SW 1271 (cell line): ENCODE measurements around the gene GNB1.

ENCODE experiments used
- DNase-seq, 2 experiments: peaks; one replicate each; lab custom pipeline; 2025; lab: John Stamatoyannopoulos, UW

GNB1 gene

DNA sequence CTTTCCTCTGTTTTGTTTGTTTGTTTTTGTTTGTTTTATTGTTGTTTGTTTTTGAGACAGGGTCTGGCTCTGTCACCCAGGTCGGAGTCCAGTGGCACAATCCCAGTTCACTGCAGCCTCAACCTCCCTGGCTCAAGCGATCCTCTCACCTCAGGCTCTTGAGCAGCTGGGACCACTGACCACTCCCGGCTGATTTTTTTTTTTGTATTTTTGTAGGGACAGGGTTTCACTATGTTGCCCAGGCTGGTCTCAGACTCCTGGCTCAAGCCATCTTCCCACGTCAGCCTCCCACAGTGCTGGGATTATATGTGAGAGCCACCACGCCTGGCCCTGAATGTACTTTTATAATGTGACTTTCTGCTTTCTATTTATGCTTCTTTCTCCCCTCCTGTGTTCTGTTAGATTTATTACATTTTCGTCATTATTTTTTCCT lies 19.2 kb upstream of the GNB1 start:
- DNase-seq: no peak

DNA sequence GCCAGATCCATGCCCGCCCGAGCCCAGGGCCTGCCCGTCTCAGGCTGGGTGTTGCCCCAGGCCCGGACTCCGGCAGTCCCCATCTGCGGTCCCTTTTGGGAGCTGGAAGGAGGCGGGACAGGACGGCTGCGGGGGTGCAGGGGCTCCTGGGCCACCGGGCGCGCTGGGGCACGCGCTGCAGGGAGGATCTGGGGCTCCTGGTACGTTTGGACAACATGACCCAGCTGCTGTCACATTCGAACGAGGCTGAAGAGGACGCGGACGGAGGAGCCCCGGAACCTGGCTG lies 17.6 kb upstream of the GNB1 start:
- DNase-seq: no peak

DNA sequence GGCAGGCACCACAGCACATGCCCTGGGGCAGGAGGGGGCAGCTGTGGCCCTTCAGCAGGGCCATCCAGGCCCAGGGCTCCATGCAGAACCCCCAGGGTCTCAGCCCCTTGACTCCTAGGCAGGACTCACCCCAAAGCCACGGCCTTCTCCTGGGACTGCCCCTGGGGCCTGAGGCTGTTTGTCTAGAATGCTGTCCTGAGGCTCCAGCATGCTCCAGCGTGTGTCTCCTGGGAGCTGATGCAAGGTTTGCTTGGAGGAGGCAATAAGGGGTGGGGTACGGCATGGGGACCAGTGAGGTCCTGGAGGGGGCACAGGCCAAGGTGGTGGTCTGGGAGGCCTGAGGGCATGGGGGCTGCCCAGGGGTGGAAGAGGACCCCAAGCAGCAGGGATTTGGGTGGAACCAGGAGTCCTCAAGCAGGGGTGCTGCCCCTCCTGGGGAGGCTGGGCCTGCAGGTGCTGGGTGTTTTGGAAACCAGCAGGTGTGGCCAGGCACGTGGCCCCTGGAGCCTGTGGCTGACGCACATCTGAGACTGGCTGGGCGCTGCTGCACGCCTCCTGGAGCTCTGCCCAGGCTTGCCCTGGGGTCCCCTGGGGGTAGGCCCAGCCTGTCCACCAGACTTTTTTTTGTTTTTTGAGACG lies 16.3 kb upstream of the GNB1 start:
- no peak for DNase-seq

DNA sequence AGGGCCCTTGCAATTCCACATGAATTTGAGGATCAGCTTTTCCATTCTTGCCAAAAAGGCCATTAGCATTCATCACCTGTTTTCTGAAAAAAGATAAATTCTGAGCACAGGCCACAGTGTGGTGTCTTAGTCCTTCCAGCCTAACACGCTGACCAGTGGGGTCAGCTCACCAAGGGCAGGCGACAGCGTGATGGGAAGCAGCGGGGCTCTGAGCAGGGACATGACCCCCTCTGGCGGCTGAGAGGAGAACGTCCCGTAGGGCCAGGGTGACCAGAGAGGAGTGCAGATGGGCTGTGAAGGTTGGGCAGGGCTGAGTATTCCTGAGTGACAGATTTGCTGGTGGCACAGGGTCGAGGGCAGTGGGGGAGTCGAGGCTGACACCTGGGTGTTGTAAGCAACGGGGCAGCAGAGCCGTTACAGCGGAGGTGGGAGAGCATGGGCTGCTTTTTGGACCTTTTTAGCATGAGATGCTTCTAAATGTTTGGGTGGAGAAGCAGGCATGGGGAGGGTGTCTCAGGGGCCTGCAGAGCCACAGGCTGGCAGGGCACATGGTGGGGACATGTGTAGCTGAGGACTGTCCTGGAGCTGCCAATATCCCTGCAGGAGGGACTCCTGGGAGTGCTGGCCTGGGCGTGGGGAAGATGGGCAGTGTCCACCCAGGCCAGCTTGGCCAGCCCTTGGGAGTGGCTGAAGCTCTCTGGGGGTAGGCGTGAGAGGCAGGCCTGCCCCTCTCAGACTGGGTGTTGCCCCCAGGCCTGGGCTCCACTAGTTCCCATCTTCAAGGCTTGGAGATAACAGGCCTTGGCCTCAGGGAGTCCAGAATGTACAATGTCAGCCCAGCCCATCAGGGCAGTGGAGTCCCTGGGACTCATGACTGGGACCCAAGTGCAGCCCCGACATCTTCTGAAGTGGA lies 15.6 kb upstream of the GNB1 start:
- DNase-seq: peak; percentile 32 to 86

- DNase-seq: no peak
These were observed 12.3 kb upstream of the GNB1 start for GRCh38 chr1:1903224-1903623.

- no peak for DNase-seq
These were observed 10.9 kb upstream of the GNB1 start for GRCh38 chr1:1901641-1902294.

DNA sequence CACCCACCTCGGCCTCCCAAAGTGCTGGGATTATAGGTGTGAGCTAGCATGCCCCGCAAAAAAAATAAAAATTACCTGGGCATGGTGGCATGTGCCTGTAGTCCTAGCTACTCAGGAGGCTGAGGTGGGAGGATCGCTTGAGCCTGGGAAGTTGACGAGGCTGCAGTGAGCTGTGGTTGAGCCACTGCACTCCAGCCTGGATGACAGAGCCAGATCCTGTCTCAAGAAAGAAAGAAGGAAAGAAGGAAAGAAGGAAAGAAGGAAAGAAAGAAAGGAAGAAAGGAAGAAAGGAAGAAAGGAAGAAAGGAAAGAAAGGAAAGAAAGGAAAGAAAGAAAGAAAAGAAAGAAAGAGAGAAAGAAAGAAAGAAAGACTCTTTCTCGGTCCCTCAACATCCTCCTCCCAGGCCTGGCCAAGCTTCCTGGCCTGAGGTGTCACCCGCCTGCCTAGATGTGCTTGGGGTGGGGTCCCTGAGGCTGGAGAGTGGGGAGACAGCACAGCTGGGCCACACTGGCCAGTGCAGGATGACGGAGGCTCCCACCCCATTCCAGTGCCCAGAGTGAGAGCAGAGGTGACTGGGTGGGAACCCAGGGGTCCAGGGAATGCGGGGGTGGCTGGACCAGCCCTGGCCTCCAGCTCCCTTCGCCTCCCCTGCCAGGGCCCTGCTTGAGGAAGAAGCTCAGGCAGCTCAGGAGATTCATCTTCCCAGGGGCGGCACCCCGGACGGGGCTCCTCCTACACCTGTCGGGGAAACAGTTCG lies 10.2 kb upstream of the GNB1 start:
- DNase-seq: no peak

GRCh38 chr1:1899967-1900327 lies 9.1 kb upstream of the GNB1 start:
- DNase-seq: no peak

DNA sequence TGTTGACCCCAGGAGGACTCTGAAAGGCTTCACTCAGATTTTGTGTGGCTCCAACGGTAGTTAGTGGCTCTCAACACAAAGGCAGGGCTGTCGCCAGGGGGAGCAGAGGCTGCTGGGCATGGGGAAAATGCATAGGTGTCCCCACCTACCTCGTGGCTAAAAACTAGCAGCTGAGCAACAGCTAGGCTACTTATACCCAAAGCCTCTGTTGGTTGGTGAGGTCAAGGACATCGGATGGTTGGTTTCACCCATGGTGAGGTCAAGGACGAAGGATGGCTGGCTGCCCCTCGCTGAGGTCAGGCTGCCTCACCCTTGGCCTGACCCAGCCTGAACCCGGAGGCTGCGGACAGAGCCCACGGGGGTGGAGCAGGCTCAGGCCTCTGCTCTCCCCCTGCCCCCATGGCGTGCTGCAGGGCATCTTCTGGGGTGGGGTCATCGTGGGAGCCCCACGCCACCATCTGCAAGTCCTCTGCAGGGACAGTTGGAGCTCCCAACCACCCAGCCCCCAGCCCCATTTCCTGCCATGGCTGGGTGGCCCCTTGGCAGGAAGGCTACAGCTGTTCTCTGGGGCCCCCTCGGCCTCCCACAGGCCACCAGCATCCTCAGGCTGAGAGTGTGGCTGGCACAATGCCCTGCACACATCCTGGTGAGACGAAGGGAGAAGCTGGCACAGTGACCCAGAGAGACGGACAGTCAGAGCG lies 8.5 kb upstream of the GNB1 start:
- no peak for DNase-seq

DNA sequence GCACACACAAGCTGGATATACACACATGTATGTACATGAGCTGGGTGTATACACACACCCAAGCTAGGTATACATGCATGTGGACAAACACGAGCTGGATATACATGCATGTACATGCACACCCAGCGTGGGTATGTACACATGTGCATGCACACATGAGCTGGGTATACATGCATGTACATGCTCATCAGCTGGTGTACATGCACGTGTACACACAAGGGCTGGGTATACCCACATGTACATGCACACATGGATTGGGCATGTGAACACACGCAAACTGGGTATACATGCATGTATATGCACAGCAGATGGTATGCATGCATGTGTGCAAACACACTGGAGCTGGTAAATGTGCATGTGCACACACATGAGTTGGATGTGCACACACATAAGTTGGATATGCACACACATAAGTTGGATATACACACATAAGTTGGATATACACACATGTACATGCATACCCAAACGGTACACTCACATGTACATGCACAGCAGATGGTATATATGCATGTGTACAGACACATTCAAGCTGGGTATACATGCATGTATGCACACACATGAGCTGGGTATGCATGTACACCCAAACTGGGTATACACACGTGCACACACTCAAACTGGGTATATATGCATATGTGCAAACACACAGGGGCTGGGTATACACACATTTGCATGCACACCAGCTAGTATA lies 7.5 kb upstream of the GNB1 start:
- no peak for DNase-seq

- DNase-seq: no peak
These were observed 4.8 kb upstream of the GNB1 start for GRCh38 chr1:1895456-1896336.

DNA sequence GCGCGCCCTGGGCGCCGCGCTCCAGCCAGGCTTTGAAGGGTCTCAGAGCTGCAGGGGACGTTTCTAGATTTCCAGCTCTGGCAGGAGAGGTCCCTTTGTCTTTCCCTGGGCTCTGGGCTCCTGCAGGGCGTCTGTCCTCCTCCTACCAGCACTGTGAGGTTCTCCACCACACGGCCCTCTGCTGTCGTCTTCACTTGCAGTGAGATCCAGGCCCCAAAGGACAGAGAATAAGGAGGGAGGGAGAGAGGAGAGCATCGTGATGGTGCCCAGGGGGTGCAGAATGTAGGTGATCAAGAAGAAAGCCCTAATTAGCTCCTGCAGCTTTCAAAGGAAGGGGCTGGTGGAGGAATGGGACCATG lies 4.2 kb upstream of the GNB1 start:
- DNase-seq: no peak

- no peak for DNase-seq
These were observed 3.6 kb upstream of the GNB1 start for GRCh38 chr1:1894354-1895059.

GRCh38 chr1:1893997-1894353 lies 3.1 kb upstream of the GNB1 start:
- no peak for DNase-seq

DNA sequence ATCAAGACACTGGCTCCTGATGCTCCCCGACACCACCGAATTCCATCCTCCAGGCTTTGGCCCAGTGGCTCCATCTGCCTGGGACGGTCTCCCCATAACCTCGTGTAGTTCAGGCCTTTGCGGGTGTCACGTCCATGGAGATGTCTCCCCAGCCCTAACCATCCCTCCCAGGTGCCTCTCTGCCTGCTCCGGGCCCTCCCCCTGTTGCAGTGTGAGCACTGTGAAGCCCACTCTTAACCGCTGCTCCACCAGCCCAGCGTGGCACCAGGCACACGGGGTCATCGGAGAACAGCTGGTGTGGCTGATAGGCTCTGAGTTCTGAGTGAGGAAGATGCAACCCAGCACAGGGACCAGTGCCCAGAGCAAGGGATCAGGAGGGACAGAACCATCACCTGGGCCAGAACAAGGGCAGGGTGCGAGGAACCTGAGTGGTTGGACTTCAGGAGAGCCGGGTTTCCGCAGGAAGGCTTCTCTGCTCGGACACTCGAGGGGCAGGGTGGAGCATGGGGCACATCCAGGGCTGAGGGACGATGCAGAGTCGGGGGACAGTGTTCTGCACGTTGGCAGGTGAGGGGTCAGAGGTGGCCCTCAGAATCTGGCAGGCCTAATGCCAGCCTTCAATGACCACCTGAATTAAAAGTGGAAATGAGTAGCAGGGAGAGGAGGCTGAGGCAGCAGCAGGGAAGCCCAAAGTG lies 2.6 kb upstream of the GNB1 start:
- DNase-seq: no peak

DNA sequence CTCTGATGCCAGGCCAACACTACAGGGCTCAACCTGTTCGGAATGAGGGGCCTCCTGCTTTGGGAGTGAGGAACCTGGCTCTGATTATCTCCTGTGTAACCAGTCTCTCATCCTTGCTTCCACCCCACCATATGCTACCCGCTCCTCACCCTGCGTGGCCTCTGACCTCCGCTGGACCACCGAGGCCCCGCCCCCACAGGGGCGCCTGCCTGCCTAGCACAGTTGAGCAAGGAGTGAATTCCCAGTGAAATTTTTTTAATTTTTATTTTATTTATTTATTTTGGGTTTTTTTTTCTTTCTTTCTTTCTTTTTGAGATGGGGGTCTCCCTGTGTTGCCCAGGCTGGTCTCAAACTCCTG lies 1.9 kb upstream of the GNB1 start:
- DNase-seq: no peak

DNA sequence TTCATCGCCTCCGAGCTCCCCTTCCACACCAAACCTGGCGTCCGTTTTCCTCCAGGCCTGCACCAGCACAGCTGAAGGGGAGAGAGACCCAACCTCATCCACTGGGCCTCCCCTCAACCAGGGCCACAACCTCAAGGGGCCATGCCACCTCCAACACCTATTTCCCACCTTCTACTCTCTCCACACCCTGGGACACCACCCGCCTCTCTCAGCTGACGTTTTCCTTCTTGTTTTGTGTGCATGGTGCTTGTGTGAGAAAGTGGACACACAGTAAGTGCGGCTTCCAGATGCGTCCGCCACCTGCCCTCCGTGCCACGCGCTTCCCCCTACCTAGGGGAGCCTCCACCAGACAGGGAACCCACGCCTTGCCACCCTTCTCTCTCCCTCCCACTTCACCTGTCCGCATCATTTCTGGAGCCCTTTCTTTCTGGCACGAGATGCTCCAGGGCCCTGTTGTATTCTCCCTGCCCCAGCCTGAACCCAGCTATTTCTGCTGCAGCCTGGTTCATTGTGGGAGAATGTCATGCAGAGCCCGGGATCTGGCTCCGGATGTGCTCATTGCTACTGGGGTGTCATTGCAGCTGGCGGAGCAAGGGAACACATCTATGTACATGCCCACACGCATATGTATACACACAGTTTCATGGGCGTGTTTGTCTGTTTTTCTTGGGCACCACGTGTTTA lies 1.3 kb upstream of the GNB1 start:
- no peak for DNase-seq

- peak in 1 of 2 experiments; percentile 70 for DNase-seq
These were observed 627 bp upstream of the GNB1 start for GRCh38 chr1:1891349-1892078.
